WI38 (cell line): ENCODE data around the gene SRP54.
A peak's percentile ranks its signal among the peaks of the same experiment; 100 is the strongest.

Experiments
- H3K4me3 ChIP-seq: 2 replicates; pipeline ENCODE4 v1.5.1; 2011; ENCODE audit warnings: low read depth, mild to moderate bottlenecking, control low read depth, low read length
- TF ChIP-seq, protein P1 (sequence below): IDR thresholded peaks from 2 replicates; pipeline ENCODE4 v1.5.1; 2012; ENCODE audit warnings: low read depth, mild to moderate bottlenecking, control low read depth, low read length

SRP54 gene

DNA sequence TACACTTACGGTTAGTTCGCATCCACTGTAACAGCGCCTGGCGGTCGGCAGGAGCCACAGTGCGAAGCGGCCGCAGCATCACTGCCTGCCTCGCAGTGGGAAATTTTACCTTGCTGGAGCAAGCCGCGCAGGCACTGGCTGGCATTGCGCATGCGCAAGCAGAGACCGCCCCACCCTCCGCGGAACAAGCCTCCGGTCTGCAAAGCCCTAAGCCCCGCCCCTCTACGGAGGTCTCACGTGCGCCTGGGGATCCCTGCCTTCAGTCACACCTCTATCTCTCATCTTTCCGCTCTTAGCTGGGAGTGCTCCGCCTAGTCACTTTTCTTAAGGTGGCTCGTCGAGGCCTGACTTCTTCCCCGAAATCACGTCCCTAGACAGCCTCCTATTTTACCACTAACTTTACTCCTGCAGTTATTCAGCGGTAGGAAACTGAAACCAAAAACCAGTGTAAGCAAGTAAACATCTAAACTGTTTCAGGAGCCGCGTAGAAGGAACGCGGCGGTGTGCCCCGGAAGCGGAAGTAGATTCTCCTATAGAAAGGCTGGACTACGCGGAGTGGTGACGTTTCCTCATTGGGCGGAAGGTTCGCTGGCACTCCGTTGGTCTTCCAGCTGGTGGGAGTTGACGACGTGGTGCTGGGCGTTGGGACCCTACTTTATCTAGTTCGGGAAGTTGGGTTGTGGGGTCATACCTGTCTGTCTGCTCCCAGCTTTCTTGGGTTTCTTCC, at the start of gene SRP54:
Gene SRP54 (plus strand): TSS at position 572 of the 727 bp plus-strand sequence. CDS start 13,718 bp downstream, outside the sequence.
- H3K4me3 ChIP-seq: peak within 1 kb of the TSS; percentile 86
- TF ChIP-seq, protein P1, sequence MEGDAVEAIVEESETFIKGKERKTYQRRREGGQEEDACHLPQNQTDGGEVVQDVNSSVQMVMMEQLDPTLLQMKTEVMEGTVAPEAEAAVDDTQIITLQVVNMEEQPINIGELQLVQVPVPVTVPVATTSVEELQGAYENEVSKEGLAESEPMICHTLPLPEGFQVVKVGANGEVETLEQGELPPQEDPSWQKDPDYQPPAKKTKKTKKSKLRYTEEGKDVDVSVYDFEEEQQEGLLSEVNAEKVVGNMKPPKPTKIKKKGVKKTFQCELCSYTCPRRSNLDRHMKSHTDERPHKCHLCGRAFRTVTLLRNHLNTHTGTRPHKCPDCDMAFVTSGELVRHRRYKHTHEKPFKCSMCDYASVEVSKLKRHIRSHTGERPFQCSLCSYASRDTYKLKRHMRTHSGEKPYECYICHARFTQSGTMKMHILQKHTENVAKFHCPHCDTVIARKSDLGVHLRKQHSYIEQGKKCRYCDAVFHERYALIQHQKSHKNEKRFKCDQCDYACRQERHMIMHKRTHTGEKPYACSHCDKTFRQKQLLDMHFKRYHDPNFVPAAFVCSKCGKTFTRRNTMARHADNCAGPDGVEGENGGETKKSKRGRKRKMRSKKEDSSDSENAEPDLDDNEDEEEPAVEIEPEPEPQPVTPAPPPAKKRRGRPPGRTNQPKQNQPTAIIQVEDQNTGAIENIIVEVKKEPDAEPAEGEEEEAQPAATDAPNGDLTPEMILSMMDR: peak; percentile 29; the same call in 1 of the 2 replicates

DNA sequence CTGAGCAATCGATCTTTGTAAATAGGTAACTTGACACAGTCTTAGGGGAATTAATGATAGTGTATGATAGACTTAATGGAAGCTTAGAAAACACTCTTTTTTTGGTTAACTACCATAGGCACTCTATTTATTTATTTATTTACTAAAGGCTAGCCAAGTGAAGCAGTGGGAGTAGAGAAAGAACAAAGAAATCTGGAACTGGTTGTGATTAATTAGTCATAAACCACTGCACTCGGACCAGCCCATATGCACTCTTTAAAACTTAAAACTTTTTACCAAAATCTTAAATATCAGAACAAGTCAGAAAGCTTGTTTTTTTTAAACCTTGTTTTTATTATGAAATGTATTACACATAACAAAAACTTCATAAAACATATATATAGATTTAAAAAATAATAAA, 49.5 kb upstream of the SRP54 start:
- TF ChIP-seq, protein P1: no peak
- H3K4me3 ChIP-seq: no peak overlapping the region

DNA sequence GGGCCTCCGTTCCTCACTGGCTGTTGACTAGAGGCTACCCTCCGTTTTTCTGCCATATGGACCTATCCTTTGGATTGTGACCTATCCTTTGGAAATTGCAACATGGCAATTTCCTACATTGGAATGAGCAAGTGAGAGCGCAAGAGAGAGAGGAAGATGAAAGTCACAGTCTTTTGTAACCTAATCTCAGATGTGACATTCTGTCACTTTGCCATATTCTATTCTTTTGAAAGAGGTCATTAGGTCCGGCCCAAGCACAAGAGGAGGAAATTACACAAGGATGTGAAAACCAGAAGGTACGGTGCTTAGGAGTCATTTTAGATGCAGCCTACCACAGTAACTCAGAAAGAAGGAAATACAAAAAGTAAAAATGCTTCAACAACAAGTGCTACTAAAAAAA, 47.3 kb upstream of the SRP54 start:
- no peak overlapping the region for H3K4me3 ChIP-seq
- TF ChIP-seq, protein P1: no peak

DNA sequence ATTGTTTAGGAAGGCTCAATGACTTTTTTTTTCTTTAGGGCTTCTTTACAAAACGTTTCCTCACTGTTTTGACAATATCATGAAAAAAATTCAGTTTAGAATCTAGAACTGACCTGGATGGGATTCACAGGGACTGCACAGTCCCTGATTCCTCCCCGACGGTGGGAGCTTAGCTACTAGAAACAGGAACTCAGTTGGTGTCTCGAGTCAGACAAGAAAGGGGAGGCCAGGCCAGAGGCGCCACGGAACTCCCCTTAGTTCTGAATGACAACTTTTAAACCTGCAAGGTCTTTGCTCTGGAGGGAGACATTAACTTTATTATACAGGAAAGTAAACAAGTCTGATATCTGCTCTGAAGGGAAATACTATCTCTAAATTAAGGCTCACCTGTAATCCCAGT, 45.4 kb upstream of the SRP54 start:
- TF ChIP-seq, protein P1: no peak
- no peak overlapping the region for H3K4me3 ChIP-seq

DNA sequence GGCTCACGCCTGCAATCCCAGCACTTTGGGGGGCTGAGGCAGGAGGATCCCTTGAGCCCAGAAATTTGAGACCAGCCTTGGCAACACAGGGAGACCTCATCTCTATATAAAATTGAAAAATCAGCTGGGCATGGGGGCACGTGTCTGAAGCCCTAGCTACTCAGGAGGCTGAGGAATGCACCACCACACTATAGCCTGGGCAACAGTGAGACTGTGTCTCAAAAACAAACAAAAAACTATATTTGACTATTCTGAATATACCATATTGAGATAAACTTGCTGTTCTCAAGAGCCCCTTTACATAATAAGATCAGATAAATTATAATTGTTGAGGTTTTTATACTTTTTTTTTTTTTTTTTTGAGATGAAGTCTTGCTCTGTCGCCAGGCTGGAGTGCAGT, 44.9 kb upstream of the SRP54 start:
- H3K4me3 ChIP-seq: no peak overlapping the region
- TF ChIP-seq, protein P1: no peak

DNA sequence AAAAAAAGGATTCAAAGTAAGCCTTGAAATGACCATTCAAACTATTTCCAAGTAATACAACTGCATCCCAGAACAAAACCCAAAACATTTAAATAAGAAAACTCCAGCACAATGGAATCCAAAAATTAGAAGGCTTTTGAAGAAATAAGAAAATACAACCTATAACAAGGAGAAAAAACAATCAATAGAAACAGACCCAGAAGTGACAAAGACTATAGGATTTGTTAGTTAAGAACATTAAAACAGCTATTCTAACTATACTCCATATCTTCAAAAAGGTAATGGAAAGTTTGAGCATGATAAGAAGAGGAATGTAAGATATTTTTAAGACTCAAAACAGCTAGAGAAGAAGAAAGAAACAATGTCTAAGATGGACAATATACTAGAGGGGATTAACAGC, 39.3 kb upstream of the SRP54 start:
- TF ChIP-seq, protein P1: no peak
- no peak overlapping the region for H3K4me3 ChIP-seq

DNA sequence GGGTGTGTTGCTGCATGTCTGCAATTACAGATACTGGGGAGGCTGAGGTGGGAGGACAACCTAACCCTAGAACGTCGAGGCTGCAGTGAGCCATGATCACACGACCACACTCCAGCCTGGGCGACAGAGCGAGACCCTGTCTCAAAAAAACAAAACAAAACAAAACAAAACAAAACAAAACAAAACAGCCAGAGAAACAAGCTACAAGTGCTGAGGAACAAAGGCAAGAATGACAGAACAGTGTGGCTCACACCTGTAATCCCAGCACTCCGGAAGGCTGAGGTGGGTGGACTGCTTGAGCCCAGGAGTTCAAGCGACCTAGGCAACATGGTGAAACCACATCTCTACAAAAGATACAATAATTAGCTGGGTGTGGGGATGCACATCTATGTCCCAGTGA, 38.0 kb upstream of the SRP54 start:
- TF ChIP-seq, protein P1: no peak
- H3K4me3 ChIP-seq: no peak overlapping the region
